ENCODE data around the gene LCN15. TPM values are rescaled to one million over a fixed set of nuclear protein-coding genes. Genes with fewer than 3 reads are reported as not detected.
A peak's percentile ranks its signal among the peaks of the same experiment; 100 is the strongest.

Gene LCN15
- total RNA-seq, 1 experiment from 2014 or later: not detected

- POLR2A ChIA-PET: interaction anchor here (0.6 to 1.3 kb wide), 3 partner anchors 28 to 279 kb away, joined by 3 to 6 read pairs (median 3); partner anchors contain the start of genes MAN1B1 and SAPCD2
- TSS peak; percentile 62 for BruUV-seq (replicated peaks)
Observed at GRCh38 chr9:136807281-136808074, 43.2 kb upstream of the LCN15 start, which contains the start of gene RABL6. RABL6 (plus strand) TSS chr9:136807948; CDS start chr9:136808197, 249 bp downstream.

GRCh38 chr9:136806631-136807201, 42.4 kb upstream of the LCN15 start:
- Mint-ChIP-seq H3K9me3 (ENCODE audit: unreplicated experiment) (no peaks in the 10 kb centered on the region), H3K36me3 (ENCODE audit: insufficient read depth, unreplicated experiment) (peaks cover 52% of the 10 kb centered on the region), H3K4me1 (ENCODE audit: low read depth, unreplicated experiment) (peaks cover 6% of the 10 kb centered on the region), H3K27ac (ENCODE audit: unreplicated experiment) (peak overlapping the region; percentile 78), H3K27me3 (ENCODE audit: insufficient read depth, unreplicated experiment) (no peaks in the 10 kb centered on the region), H3K4me3 (ENCODE audit: unreplicated experiment) (peak overlapping the region; percentile 75)
- no peak for TF ChIP-seq CTCF (IDR thresholded peaks at IDR 0.05; ENCODE audit: insufficient read depth in 1 of 2, low read depth in 1 of 2, low read length in 1 of 2, severe bottlenecking in 1 of 2, unreplicated experiment in 1 of 2)
- DNase-seq: no peak
- CTCF ChIA-PET: interaction anchor here (1.2 to 1.6 kb wide), 3 partner anchors 14 to 80 kb away, joined by 3 to 5 read pairs (median 4); partner anchors contain the start of gene AJM1
- H3K9me3 ChIP-seq: no peaks in the 10 kb centered on the region
- intact Hi-C loops (cut with micrococcal nuclease; ENCODE audit: unreplicated experiment): loop anchor here (5.0 kb wide), 1 partner anchor 41 kb away; the partner anchor contains the start of gene PHPT1
- peak overlapping the region; percentile 90 for H3K4me3 ChIP-seq (ENCODE audit: low read depth, low read length)
- no peaks in the 10 kb centered on the region for H3K27me3 ChIP-seq (replicated peaks; ENCODE audit: control insufficient read depth, insufficient read depth, low read length)
- BruUV-seq (replicated peaks): no TSS peak
- peaks cover 3% of the 10 kb centered on the region for H3K36me3 ChIP-seq (ENCODE audit: control insufficient read depth, insufficient read depth, low read length)
- peaks cover 18% of the 10 kb centered on the region; the same call in 1 of the 2 replicates for H3K4me1 ChIP-seq
- POLR2A ChIA-PET: interaction anchor here (0.6 to 0.9 kb wide), 3 partner anchors 28 to 264 kb away, joined by 3 to 6 read pairs (median 3); partner anchors contain the start of genes SAPCD2 and TRAF2

More at GRCh38 chr9:136807281-136808074, 43.2 kb upstream of the LCN15 start, which contains the start of gene RABL6:
- no peaks in the 10 kb centered on the region for H3K27me3 ChIP-seq (replicated peaks; ENCODE audit: control insufficient read depth, insufficient read depth, low read length)
- Mint-ChIP-seq H3K36me3 (ENCODE audit: insufficient read depth, unreplicated experiment) (peaks cover 55% of the 10 kb centered on the region), H3K27ac (ENCODE audit: unreplicated experiment) (peak within 1 kb of the TSS; percentile 78), H3K4me3 (ENCODE audit: unreplicated experiment) (peak within 1 kb of the TSS; percentile 75), H3K27me3 (ENCODE audit: insufficient read depth, unreplicated experiment) (no peaks in the 10 kb centered on the region), H3K9me3 (ENCODE audit: unreplicated experiment) (no peaks in the 10 kb centered on the region), H3K4me1 (ENCODE audit: low read depth, unreplicated experiment) (peaks cover 6% of the 10 kb centered on the region)
- peak within 1 kb of the TSS; percentile 90 for H3K4me3 ChIP-seq (ENCODE audit: low read depth, low read length)
- H3K36me3 ChIP-seq (ENCODE audit: control insufficient read depth, insufficient read depth, low read length): peaks cover 3% of the 10 kb centered on the region
- CTCF ChIA-PET: interaction anchor here (0.7 to 1.4 kb wide), 3 partner anchors 35 to 81 kb away, joined by 3 to 5 read pairs (median 4); partner anchors contain the start of gene AJM1
- TF ChIP-seq CTCF (IDR thresholded peaks at IDR 0.05; ENCODE audit: insufficient read depth in 1 of 2, low read depth in 1 of 2, low read length in 1 of 2, severe bottlenecking in 1 of 2, unreplicated experiment in 1 of 2): no peak
- intact Hi-C loops (cut with micrococcal nuclease; ENCODE audit: unreplicated experiment): loop anchor here (5.0 kb wide), 1 partner anchor 40 kb away; the partner anchor contains the start of gene PHPT1
- no peaks in the 10 kb centered on the region for H3K9me3 ChIP-seq
- DNase-seq: peak; percentile 66 to 86
- H3K4me1 ChIP-seq: peaks cover 18% of the 10 kb centered on the region; the same call in 1 of the 2 replicates

GRCh38 chr9:136806067-136806466, 41.7 kb upstream of the LCN15 start:
- no peak for TF ChIP-seq CTCF (IDR thresholded peaks at IDR 0.05; ENCODE audit: insufficient read depth in 1 of 2, low read depth in 1 of 2, low read length in 1 of 2, severe bottlenecking in 1 of 2, unreplicated experiment in 1 of 2)
- Mint-ChIP-seq H3K27me3 (ENCODE audit: insufficient read depth, unreplicated experiment) (no peaks in the 10 kb centered on the region), H3K27ac (ENCODE audit: unreplicated experiment) (no peak overlapping the region), H3K36me3 (ENCODE audit: insufficient read depth, unreplicated experiment) (peaks cover 52% of the 10 kb centered on the region), H3K4me1 (ENCODE audit: low read depth, unreplicated experiment) (peaks cover 6% of the 10 kb centered on the region), H3K4me3 (ENCODE audit: unreplicated experiment) (peak overlapping the region; percentile 75), H3K9me3 (ENCODE audit: unreplicated experiment) (no peaks in the 10 kb centered on the region)
- Histone ChIP-seq H3K27me3 (replicated peaks; ENCODE audit: control insufficient read depth, insufficient read depth, low read length) (no peaks in the 10 kb centered on the region), H3K36me3 (ENCODE audit: control insufficient read depth, insufficient read depth, low read length) (peaks cover 3% of the 10 kb centered on the region), H3K9me3 (no peaks in the 10 kb centered on the region), H3K4me1 (peaks cover 18% of the 10 kb centered on the region; the same call in 1 of the 2 replicates), H3K4me3 (ENCODE audit: low read depth, low read length) (peak overlapping the region; percentile 90)
- BruUV-seq (replicated peaks): no TSS peak
- intact Hi-C loops (cut with micrococcal nuclease; ENCODE audit: unreplicated experiment): loop anchor here (5.0 kb wide), 1 partner anchor 41 kb away; the partner anchor contains the start of gene PHPT1
- ChIA-PET CTCF (interaction anchor here (1.6 kb wide), 1 partner anchor 14 kb away, joined by 4 read pairs; no protein-coding TSS in a partner anchor), POLR2A (interaction anchor here (0.8 kb wide), 1 partner anchor 80 kb away, joined by 3 read pairs; the partner anchor contains the start of gene TRAF2)
- DNase-seq: no peak

All from Caco-2 (cell line).